GM18519 (cell line): ENCODE results near the gene AP2A2.
"Not testable (repeated sequence)": the region's sequence is repeated elsewhere in the genome, so short reads cannot be mapped to it uniquely, and the experiment has no call there.

Experiments used
- ATAC-seq: cut with Tn5 transposase; IDR thresholded peaks from one replicate; pipeline ENCODE4 v1.9.1; 2021; ENCODE audit warnings: mild to moderate bottlenecking, moderate library complexity; ENCODE audit not compliant: unreplicated experiment, low FRiP score

The AP2A2 gene

DNA sequence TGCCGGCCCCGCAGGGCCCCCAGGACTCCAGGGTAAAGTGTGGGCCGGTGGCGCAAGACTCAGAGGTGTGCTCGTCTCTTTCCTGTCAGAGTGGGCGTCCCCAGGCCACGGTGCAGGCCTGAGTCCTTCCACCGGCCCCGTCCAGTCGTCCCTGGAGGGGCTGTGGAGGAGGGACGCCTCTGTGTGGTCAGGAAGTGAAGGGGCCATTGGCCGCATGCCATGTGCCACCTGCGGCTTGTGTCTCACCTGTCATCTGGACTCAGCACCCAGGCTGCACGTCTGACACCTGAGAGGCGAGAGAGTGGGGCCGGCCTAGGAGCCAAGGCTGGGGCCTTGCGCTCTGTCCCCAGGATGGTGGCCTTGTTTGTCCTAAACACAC is 85.6 kb downstream of the AP2A2 start:
- no peak for ATAC-seq

DNA sequence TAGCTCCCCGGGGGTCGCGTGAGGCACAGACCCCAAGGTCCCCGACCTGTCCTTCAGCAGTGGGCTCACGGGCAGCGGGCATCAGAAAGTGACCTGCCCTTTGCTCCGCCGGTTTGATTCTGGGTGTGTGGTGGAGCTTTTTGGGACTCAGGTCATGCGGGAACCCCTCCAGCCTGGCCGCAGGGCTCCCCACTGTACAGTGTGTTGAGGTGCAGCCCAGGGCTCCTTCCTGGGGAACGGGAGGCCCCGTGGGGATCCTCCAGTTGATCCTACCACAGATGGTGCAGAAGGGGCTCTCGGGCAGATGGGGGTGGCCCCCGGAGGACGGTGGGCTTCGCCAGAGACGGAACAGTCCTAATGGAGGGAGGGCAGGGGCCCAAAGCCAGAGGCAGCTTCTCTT is 86.6 kb downstream of the AP2A2 start:
- ATAC-seq: no peak

- ATAC-seq: no peak
Observed at GRCh38 chr11:1012740-1013630, 87.3 kb downstream of the AP2A2 start.

DNA sequence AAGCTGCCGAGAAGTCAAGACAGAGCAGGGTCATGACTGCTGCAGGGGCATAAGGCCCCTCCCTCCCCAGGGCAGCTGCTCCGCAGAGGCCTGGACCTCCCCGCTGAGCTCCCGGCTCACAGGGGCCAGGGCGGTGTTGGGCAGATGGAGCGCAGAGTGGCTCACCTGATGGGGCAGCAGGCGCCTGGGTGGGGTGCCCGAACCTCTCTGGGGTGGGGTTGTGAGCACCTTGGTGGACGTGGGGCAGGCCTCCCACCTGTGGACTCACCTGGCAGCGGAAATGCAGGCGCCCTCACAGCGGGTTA is 87.9 kb downstream of the AP2A2 start:
- ATAC-seq: no peak

DNA sequence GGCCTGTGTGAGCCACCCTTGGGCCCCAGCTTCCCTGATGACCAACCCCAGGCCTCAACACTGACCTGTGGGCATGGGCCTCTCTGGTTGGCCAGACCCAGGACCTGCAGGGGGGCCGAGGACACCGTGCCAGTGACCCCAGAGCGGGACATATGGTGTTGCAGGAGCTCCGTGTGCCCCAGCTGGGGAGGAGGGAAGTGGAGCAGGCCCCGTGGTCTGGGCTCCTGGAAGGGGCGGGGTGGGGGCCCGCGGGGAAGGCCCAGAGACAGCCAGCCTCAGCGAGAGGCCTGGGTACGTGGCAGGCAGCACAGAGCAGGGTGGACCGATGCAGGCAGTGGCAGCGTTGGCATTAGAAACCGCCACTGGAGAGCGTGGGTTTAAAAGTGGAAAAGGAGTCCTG is 88.6 kb downstream of the AP2A2 start:
- ATAC-seq: no peak

GRCh38 chr11:1015064-1015463 is 89.4 kb downstream of the AP2A2 start:
- no peak for ATAC-seq

GRCh38 chr11:1015826-1016545 is 90.3 kb downstream of the AP2A2 start:
- no peak for ATAC-seq

DNA sequence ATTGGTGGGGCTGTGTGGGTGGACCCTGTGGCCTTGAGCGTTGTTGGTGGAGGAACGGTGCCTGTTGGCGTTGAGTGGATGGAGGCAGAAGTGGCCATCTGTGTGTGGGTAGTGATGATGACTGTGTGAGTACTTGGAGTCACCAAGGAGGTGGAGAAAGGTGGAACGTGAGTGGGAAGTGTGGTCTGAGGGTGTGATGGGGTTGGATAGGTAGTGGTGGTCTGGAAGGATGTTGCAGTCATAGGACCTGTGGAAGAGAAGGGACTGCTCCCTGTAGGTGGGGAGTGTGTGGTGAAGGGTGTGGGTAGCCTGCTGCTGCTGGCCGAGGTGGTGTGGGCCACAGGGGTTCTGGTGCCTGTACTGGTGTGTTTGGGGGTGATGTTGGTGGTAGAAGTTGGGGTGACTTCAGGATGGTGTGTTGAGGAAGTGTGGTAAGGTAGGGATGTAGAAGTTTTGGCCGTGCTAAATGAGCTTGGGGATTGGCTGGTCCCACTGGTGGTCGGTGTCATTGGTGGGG is 91.0 kb downstream of the AP2A2 start:
- ATAC-seq: not testable (repeated sequence)

DNA sequence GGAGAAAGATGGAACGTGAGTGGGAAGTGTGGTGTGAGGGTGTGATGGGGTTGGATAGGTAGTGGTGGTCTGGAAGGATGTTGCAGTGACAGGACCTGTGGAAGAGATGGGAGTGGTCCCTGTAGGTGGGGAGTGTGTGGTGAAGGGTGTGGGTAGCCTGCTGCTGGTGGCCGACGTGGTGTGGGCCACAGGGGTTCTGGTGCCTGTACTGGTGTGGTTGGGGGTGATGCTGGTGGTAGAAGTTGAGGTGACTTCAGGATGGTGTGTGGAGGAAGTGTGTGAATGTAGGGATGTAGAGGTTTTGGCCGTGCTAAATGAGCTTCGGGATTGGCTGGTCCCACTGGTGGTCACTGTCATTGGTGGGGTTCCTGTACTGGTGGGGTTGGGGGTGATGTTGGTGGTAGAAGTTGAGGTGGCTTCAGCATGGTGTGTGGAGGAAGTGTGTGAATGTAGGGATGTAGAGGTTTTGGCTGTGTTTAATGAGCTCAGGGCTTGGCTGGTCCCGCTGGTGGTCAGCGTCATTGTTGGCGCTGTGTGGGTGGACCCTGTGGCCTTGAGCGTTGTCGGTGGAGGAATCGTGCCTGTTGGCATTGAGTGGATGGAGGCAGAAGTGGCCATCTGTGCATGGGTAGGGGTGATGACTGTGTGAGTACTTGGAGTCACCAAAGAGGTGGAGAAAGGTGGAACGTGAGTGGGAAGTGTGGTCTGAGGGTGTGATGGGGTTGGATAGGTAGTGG is 91.8 kb downstream of the AP2A2 start:
- ATAC-seq: no peak

GRCh38 chr11:1018091-1018490 is 92.4 kb downstream of the AP2A2 start:
- ATAC-seq: no peak

- no peak for ATAC-seq
Observed at GRCh38 chr11:1019321-1019910, 93.7 kb downstream of the AP2A2 start.

DNA sequence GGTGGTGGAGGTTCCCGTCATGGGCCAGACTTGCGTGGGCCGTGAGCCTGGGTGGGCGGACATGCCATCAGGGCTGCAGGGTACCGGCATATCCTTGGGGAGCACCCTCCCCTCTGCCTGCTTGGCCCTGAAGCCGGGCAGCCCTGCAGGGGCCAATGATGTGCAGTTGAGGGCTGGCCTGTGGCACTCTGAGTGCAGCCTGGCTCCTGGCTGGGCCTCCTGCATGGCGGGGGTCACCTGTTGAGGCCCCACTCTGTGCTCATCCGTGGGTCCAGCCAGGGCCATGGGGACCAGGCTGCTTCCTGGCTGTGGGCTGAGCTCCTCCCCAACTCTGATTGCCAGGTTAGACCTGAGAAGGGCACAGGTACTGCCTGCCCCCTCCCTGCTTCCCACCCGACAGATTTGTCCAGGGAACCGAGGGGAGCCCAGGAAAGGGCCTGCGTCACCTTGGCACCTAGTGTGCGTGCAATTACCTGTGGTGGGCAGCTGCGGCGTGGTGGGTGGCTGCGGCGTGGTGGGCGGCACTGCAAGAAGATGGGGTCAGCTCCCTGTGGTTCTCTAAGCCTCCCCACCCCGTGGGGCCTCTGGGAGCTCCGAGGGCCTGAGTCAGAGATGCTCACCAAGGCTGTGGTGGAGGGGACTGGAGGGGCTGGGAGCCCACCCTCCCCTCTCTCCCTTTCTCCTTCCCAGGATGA is 94.7 kb downstream of the AP2A2 start:
- no peak for ATAC-seq

DNA sequence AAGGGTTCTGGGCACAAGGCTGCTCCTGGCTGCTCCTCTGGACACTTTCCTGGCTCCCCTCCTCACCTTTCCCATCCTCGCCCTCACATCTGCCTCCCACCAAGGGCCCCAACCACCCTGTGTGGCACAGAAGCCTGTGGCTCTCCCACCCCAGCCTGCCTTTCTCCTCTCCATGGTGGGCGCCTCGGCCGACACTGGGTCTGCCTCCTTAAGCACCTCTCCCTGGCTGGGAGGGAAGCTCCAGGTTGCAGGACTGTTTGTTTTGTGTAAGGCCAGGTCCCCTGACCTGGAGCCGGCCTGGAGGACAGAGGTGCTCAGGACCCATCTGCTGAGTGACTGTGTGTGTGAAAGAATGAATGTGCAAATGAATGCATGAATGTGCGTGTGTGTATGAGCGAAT is 96.7 kb downstream of the AP2A2 start:
- no peak for ATAC-seq

DNA sequence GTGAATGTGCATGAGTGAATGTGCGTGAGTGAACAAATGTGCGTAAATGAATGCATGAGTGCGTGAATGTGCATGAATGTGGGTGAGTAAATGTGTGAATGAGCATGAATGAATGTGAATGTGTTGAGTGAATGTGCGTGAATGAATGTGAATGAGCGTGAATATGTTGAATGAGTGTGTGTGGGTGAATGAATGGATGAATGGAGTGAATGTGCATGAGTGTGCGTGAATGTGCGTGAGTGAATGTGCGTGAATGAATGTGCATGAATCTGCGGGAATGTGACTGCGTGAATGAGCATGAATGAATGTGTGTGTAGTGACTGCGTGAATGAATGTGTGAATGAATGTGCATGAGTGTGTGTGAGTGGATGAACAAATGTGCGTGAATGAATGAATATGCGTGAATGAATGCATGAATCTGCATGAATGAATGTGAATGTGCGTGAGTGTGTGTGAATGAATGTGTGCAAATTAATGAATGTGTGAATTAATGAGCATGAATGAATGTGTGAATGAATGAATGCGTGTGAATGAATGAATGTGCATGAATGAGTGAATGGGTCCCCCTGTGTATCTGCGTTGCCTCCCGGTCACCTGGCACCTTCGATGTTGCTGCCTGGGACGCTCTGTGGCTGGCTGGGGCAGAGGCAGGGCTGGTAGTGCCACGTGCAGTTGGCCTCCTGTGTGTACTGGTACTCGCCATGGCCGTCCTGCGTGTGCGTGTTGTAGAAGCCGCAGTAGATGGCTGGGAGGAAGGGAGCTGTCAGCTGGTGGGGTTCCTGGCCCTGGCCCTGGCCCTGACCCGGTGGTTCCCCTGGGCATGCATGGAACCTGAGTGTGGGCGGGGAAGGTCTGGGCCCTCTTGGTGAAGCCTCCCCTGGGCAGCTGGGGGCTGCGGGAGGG is 97.5 kb downstream of the AP2A2 start:
- ATAC-seq: no peak

GRCh38 chr11:1023811-1024596 is 98.3 kb downstream of the AP2A2 start:
- no peak for ATAC-seq

DNA sequence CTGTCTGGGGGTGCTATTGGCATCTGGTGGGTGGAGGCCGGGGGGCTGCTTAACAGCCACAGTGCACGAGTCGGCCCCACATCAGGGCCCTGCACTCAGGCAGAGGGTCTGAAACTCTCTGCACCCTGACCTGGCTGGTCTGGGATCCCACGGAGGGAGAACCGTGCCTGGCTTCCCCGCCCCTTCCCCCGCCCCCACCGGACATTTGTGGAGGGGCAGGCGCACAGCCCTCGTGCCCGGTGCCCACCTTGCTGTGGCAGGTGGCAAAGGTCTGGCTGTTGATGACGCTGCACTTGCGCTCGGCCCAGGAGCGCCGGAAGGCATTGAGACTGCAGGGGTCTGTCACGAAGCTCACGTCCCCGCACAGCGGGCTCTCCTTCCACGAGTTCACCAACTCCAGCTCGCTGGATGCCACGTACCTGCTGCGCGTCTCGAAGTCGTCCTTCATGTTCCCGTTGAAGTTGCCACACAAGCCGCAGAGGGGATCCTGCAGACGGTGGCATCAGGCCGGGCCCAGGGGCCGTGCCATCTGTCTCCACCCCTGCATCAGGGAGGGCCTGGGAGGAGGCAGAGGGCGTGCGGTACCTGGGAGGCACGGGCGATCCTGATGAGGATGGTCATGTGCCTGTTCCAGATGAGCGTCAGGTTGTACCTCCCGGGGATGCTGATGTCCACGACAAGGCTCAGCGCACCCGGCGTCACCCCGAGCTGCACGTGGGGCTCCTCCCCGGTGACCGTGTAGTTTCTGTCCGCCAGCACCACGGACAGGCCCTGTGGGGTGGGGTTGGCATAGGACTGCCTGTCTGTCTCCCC is 99.1 kb downstream of the AP2A2 start:
- no peak for ATAC-seq

DNA sequence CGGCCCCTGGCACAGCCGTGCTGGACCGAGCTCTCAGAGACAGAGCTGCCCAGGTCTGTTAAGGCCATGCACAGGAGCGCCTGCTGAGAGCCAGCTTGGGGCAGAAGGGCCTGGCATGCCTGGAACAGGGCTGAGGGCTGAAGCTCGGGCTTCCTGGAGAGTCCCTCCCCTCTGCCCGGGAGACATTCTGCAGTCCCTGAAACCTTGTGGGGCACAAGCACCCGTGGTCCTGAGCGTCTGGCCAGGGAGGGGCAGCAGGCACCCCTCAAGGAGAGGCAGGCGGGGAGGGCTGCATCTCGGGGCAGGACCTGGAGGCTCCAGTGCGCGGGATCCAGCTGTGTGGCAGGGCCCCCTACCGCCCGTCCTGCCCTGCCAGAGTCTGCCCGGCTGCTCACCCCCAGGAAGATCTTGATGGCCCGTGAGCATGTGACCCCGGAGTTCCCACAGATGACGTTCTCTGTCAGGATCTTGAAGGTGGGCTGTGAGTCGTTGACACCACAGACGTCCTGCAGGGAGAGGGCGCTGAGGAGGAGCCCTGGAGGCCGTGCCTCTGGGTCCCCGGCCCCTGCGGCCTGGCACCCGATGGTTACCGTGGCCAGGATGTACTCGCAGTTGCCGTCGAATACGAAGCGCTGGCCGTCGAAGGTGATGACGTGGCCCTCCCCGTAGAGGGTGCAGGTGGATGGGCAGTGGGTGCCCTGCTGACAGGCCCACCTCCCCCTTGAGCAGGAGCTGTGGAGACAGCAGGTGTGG is 99.9 kb downstream of the AP2A2 start:
- no peak for ATAC-seq
